GM19099 (cell line): ENCODE results near the gene TNFRSF19.

ENCODE experiments used
- POLR2A ChIP-seq: IDR thresholded peaks from 3 replicates; pipeline ENCODE4 v1.6.1; 2011; ENCODE audit warnings: low read depth; ENCODE audit not compliant: insufficient read length; ENCODE audit errors: extremely low read depth

Gene TNFRSF19

DNA sequence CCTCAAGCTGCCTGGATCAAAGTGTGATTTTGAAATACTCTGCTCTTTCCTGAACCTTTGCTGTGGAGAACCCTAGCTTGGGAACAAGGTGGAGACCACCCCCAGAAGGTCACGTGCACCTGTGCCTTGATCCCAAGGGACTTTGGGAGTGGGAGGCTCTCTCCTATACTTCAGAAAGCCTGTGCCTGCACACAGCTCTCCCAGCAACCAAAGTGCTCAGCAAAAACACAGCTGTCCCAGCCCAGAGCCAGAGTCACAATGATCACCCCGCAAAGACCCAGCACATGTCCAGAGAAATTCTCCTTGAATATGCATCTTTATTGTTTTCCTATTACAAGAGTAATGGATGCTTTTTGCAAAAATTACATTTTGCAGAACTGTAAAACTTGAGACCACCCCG, 43.4 kb downstream of the TNFRSF19 start:
- no peak for TF ChIP-seq POLR2A

DNA sequence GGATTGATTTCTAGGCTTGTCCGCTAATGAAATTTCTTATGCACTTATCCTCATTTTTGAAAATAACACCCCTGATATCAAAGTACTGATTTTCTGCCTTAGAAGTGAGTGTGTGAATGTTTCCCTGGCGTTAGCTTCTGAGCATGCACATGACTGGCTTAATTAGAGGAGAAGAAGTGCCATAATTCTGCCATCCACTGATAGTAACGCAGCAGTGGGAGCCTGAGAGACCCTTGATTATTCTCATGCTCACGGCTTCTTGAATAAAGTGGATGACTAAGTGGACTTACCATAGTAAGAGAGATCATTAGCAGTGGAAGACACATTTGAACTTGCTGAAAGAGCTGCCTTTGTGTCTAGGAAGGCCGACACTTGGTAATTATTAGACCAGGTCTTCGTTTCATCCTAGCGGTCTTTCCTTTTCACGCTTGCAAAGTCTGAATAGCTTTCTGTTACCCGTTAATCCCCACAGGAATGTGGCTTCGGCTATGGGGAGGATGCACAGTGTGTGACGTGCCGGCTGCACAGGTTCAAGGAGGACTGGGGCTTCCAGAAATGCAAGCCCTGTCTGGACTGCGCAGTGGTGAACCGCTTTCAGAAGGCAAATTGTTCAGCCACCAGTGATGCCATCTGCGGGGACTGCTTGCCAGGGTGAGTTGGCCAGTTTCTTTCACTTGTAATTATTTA, 45.3 kb downstream of the TNFRSF19 start:
- TF ChIP-seq POLR2A: no peak

DNA sequence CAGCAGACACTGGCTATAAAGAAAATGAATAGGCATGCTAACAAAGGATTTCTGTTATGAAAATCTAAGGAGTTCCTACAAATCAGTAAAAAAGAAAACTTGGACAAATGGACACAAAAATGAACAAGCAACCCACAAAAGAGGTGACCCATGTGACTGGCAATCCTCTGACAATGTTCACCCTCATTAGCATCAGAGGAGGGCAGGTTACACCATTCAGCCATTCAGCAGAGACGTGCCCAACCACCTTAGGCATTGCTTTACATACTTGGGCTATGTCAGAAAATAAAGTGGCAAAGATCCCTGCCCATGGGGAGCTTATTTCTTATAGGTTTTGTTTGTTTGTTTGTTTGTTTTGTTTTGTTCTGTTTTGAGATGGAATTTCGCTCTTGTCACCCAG, 46.0 kb downstream of the TNFRSF19 start:
- no peak for TF ChIP-seq POLR2A

DNA sequence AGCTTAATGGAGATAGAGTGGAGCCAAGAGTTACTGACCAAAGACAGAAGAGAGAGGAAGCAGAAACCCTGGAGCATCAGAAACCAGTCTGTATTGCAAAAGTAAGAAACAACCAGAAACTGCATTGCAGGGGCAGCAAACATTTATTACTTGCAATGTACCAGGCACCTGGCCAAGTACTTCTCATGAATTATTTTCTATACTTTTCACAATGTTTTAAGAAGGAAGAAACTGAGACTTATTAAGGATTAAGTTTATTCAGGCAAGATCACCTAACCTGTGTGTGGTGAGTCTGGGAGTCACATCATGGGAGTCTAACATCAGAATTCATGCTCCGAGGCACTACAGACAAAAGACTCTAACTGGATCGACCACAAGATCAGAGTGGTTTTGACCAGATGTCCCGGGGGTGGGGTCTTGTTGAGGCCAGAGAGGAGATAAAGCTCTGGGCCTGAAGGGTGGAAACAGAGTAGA, 47.4 kb downstream of the TNFRSF19 start:
- TF ChIP-seq POLR2A: no peak

DNA sequence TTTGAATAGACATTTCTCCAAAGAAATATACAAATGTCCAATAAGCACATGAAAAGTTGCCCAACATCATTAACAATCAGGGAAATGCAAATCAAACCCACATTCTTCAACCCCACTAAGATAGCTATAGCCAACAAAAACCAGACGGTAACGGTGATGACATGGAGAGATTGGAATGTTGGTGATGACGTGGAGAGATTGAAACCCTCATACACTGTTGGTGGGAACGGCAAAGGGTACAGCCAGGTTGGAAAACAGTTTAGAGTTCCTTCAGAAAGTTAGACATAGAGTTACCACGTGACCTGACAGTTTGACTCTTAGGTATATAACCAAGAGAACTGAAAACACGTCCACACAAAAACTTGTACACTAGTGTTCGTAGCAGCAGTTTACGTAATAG, 48.1 kb downstream of the TNFRSF19 start:
- TF ChIP-seq POLR2A: no peak

DNA sequence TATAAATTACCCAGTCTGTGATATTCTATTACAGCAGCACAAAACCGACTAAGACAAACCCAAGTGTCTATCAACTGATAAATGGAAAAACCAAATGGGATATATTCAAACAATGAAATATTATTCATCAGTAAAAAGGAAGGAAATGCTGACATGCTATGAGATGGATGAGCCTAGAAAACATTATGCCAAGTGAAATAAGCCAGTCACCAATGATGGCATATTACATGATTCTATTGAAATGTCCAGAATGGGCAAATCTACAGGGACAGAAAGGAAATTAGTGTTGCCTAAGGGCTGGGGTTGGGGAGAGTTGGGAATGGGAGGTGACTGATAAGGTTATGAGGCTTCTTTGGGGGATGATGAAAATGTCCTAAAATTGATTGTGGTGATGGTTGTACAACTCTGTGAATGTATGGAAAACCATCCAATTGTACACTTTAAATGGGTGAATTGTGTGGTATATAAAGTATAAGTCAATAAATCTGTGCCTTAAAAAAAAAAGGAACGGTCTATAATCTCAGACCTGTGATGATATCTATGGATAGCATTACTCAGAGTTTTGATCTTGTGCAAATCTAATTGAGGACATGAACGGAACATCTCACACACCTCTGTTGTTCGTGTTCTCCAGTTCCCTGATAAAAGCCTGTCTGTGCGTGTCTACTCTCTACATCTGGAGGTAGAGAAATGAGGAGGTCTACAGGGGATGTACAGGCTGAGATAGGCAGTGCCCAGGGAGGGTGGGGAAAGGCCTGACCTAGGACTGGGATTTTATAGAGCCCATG, 49.0 kb downstream of the TNFRSF19 start:
- no peak for TF ChIP-seq POLR2A

DNA sequence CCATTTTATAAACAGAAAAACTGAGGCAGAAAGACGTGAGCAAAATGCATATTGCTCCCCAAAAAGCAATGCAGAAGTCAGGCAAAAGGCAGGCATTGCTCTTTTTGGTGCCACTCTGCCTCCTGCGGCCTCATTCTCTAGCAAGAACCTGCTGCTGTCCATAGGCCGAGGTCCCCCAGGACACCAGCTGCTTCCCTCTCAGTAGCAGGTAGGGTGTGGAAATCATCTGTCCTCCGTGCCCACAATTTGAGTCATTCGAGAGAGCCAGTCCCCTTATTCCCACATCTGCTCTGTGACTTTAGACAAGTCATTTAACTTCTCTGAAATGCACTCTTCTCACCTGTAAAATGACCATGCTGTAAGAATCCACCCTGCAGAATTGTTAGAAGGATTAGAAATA, 50.0 kb downstream of the TNFRSF19 start:
- TF ChIP-seq POLR2A: no peak

DNA sequence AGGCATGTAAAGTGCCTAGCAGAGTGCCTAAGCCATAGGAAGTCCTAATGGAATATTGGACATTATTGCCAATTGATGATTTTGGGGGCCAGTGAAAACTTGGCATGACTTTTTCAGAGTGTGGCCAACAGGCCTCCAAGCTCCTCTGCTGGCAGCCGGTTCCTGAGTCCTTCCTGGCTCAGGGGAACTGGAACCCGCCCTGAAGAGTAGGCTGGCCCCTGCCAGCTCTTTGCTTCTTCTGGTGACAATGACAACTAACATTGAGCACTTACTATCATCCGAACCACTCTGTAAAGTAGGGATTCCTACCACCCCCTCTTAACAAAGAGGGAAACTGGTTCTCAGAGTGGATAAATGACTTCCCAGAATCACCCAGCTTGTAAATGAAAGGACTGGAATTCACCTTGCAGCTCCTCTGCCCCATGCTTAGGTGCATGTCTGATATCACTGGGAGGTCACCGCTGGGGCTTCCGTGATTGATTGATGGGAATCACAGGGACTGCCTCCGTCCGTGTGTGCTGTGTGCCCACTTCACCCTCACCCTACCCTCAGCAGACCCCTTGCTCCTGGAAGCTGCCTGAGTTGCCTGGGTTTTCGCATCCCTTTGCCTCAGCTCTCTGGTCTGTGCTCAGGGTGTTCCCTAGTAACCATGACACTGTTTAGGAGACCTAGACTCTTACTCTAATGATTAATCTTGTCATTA, 50.6 kb downstream of the TNFRSF19 start:
- TF ChIP-seq POLR2A: no peak

DNA sequence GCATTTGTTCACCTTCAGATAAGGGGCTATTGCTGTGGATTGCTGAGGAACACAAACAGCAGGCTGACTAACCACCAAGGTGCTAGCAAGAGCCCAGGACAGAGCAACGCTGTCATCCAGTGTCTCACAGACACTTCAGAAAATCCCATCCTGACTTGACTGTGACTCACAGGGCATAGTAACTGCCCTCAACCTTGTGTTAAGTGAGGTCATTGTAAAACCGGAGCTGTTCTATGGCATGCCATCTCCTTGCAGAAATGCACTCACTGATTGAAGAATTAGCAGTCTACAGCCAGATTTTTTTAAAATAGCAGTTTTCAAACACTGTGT, 51.1 kb downstream of the TNFRSF19 start:
- no peak for TF ChIP-seq POLR2A

DNA sequence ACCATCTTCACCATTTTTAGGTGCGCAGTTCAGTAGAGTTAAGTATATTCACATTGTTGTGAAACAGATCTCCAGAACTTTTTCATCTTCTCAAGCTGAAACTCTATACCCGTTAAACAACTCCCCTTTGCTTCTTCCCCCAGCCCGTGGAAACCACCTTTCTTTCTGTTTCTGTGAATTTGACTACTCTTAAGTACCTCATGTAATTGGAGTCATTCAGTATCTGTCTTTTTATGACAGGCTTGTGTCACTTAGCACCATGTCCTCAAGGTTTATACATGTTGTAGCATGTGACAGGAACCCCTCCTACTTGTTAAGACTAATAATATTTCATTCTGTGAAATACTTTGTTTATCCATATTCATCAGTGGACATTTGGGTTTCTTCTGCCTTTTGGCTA, 52.8 kb downstream of the TNFRSF19 start:
- TF ChIP-seq POLR2A: no peak

DNA sequence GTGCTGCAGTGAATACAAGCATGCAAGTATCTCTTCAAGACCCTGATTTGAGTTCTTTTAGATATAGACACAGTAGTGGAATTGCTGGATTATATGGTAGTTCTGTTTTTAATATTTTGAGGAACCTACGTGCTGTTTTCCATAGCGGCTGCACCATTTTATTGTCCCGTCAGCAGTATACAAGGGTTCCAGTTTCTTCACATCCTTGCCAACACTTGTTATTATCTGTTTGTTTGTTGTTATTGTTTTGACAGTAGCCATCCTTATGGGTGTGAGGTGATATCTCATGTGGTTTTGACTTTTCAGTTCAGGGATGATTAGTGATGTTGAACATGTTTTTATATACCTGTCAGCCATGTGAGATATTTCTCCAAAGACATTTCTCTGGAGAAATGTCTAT, 53.2 kb downstream of the TNFRSF19 start:
- no peak for TF ChIP-seq POLR2A

DNA sequence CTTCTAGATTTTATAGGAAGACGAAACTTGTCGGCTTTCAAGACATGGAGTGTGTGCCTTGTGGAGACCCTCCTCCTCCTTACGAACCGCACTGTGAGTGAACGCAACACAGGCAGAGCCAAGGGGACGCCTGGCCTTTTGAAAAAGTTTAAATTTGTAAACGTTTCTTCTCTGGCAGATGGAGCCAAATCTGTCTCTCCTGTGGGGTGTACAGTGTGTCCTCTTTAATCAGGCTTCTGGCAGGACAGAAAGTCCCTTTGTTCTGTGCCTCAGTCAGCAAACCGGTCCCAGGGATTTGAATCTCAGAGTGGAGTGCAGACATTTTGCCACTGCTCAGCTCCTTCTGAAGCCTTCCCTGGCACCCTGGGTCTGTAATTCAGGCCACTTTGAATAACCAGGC, 56.5 kb downstream of the TNFRSF19 start:
- TF ChIP-seq POLR2A: no peak

DNA sequence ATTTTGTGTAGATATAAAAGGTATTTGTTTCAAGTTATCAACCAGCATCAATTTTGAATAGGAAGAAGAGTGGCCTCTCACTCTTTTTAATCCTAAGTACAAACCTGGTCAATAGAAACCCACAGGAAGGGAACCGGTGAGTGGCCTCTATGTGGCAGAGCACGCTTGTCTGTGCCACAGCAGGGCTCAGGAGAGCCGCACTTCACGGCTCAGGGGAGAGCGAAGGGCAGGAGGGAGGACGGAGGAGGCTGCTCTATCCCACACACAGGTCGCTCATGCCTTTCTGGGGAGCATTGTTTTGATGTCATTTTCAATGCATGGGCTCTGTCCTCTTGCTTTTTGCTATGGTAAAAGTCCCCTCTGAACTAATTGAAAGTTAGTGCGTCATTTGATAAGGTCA, 57.2 kb downstream of the TNFRSF19 start:
- TF ChIP-seq POLR2A: no peak

DNA sequence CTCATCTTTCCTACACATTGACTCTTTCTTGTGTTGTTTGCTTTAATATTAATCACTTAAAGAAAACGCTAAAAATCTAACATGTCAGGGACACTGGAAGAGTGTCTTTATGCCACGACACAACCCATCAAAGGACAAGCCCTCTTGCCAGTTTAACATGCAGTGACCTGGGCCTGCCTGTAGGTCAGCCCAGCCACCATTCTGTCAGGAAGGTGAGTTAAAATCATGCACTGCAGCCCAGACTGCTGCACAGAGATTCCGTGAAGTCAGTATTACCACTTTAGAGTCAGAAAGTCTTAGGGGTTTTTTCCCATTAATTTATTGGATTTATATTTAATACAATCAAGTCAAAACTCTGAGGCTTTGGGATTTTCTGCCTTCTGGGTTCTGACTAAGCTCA, 58.0 kb downstream of the TNFRSF19 start:
- no peak for TF ChIP-seq POLR2A

DNA sequence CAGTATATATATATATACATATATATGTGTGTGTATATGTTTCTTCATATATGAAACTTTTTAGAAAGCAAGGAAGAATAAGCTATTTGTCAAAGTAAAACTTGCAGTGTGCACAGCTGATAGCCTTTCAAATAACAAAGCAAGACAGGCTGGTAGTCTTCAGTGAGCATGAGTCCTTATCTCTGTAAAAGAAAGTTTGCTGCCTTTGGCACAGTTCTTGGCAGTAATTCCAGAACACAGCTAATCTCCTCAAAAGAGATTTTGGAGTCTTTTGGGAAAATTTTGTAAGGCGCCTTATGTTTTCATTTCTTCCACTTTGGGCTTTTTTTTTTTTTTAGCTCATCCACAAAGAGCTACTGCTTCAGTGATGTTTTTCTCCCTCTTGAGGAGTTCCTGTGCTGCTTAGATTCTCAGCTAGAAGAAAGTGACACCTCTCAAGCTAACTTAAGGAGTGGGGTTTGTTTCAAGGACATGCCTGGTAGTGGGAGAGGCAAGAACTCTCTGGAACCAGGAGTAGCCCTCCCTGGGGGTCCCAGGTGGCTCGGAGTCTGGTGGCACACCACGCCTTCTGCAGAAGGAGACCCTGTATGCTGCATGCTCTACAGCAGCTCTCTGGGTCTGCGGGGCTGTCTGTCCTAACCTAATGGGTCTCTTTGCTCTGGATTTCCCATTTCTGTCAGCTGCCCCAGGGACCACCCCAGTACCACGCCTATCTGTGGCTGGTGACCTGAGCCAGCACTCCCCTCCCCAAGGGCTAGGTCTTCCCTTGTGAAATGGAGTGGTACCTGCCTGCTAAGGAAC, 58.8 kb downstream of the TNFRSF19 start:
- TF ChIP-seq POLR2A: no peak
